Smooth muscle cell of the brain vasculature (primary cell): ENCODE data around the gene TMEM184A.

ENCODE experiments used
- DNase-seq: peaks from one replicate; pipeline ENCODE4 v3.0.0-alpha.2; 2012; ENCODE audit warnings: low read depth, low spot score

The TMEM184A gene

DNA sequence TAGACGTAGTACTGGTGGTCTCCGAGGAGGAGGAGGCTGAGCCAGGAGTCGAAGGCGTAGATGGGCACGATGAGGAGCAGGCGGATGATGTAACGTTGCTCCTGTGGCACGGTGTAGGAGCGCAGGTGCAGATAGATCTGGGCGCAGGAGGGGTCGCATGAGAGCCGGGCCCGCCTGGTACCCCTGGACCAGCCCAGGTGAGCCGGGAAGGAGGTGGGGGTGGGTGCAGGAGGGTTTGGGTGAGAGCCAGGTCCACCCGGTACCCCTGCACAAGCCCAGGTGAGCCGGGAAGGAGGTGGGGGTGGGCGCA lies 5.2 kb downstream of the TMEM184A start:
- no peak for DNase-seq

- DNase-seq, result no peak
Observed at GRCh38 chr7:1550005-1550845, 5.8 kb downstream of the TMEM184A start.

DNA sequence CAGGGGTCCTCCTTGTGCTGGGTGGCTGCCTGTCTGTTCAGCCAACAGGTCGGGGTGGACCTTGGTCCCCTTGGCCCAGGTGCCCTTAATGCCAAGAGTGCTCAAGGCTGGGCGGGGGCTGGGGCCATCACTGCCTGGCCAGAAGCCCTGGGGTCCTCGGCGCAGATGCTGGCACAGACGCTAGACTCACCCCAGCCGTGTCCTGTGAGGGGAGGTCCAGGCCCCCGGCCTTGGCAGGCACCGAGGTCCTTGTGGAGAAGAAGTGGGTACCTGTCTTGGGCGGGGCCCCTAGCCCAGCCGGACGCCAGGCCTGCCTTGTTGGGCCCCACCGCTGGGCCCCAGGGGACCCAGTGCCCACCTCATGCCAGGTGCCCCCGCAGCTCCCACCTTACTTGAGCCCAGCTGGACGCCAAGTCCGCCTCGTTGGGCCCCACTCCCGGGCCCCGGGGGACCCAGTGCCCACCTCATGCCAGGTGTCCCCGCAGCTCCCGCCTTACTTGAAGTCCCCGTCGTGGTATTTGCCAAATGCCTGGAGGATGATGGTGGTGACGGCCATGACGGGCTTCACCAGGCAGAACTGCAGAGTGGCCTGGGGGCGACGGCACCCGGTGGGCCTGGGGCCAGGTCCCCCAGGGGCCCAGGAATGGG lies 6.5 kb downstream of the TMEM184A start:
- no peak for DNase-seq

DNA sequence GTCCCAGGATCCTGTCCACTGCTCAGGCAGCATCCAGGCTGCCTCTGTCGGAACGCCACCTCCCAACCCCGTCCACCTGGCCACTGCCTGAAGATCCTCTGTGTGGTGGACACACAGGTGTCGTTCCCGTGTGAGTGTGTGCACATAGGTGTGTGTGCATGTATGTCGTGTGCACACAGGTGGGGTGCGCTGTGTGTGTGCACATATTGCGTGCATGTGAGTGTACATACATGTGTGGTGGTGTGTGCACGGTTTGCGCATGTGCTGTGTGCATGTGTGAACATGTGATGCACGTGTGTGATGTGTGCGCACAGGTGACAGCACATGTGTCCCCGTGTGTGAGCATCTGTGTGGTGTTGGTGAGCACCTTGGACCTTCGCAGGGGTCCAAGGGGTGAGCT lies 7.1 kb downstream of the TMEM184A start:
- DNase-seq, result no peak

GRCh38 chr7:1548438-1548831 lies 7.6 kb downstream of the TMEM184A start:
- no peak for DNase-seq

- DNase-seq, result no peak
Observed at GRCh38 chr7:1547777-1548437, 8.1 kb downstream of the TMEM184A start.

DNA sequence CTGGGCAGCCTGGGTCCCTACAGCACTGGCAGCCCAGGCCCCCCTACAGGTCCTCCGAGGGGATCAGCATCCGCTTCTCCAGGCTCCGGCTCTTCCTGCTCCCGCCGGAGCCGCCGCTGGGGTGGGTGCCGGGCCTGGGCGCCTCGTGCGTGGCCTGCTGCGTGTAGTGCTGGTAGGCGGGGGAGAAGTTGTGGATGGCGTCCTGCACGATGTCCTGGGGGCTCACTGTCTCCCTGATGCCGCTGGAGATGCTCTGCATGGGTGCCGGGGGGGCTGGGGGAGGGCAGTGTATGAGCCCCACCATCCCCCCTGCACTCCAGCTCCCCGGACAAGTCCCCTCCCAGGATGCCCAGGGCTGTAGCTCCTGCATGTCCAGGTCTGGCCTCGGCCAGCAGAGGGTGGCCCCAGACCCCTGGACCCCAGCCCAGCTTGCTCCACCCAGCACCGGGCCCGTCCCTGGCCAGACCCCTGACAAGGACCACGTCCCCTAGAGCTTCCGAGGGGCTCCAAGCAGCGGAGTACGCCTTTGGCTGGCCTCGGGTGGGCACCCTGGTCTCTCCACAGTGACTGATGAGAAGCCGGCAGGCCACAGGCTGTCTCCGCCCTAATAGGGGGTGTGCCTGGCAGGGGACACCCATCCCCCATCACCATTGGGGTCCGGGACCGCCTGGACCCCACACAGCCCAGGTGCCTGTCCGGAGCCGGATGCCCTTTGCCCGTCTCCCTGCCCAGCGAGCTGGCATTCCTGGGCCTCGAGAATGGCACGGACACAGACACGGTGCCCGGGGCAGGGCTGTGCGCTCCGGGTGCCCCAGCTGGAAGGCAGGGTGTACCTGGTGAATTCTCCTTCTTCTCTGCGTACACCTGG lies 8.9 kb downstream of the TMEM184A start:
- no peak for DNase-seq

- DNase-seq, result no peak
Observed at GRCh38 chr7:1546274-1546908, 9.6 kb downstream of the TMEM184A start.

GRCh38 chr7:1545417-1546246 lies 10.4 kb downstream of the TMEM184A start:
- no peak for DNase-seq

- no peak for DNase-seq
Observed at GRCh38 chr7:1544896-1545416, 11.0 kb downstream of the TMEM184A start.

DNA sequence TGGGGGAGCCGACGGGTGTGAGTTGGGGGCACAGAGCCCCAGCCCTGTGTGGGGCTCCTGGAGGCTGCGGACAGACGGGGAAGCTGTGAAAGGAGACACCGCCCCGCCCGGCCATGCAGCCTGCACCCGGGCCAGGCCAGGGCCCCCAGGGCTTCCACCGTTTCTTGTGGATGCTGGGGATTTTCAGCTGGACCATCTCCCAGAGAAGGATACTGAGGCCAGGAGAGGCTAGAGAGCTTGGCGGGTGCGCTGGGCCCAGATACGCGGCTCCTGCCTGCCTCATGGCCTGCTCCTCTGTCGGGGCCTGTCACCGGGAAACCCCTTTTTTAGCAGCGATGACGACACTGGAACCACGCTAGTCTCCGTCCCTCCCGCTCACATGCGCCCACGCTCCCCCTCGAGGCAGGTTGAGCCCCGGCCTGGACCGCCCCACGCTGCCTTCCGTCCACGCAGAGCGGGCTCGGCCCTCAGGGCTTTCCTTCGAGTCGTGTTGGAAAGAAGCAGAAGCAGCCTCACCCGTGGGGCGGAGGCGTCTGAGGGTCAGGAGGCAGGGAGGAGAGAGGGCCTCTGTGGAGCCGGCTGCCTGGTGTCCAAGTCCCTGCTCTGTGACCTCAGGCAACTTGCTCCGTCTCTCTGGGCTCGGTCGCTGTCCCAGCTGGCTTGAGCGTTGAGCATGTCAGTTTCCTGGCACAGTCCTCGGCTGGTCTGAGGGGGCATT lies 11.7 kb downstream of the TMEM184A start:
- DNase-seq, result no peak

DNA sequence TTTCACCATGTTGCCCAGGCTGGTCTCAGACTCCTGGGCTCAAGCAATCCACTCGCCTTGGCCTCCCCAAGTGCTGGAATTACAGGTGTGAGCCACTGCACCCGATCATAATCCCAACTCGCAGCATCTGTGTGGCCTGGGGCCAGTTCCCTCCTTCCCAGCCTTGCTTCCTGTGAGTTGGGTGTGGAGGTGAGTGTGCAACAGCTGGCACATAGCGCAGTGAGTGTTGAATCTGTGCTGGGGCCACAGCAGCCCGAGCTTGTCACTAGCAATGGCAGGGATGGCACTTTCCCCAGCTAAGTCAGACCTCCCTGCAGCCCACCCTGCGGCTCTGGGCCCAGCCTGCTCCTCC lies 12.2 kb downstream of the TMEM184A start:
- DNase-seq, result no peak

- no peak for DNase-seq
Observed at GRCh38 chr7:1542841-1543747, 12.9 kb downstream of the TMEM184A start.

DNA sequence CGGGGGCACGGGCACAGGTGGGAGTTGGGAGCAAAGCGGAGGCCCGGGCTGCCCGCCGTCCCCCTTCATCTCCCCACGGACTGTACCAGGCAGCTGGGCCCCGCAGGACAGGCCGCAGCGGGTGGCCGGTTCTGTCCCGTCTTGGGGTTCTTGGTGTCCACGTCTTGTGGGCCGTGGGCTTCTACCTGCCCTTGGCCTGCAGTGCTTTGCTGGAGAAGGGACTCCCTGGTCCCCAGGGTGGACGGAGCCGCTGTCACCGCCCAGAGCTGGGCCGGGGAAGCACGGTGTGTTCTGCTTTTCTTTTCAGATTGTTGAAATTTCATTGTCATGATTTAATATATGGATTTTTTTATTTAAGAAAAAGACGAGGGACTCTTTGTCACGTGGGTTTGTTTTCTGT lies 13.7 kb downstream of the TMEM184A start:
- DNase-seq, result no peak

DNA sequence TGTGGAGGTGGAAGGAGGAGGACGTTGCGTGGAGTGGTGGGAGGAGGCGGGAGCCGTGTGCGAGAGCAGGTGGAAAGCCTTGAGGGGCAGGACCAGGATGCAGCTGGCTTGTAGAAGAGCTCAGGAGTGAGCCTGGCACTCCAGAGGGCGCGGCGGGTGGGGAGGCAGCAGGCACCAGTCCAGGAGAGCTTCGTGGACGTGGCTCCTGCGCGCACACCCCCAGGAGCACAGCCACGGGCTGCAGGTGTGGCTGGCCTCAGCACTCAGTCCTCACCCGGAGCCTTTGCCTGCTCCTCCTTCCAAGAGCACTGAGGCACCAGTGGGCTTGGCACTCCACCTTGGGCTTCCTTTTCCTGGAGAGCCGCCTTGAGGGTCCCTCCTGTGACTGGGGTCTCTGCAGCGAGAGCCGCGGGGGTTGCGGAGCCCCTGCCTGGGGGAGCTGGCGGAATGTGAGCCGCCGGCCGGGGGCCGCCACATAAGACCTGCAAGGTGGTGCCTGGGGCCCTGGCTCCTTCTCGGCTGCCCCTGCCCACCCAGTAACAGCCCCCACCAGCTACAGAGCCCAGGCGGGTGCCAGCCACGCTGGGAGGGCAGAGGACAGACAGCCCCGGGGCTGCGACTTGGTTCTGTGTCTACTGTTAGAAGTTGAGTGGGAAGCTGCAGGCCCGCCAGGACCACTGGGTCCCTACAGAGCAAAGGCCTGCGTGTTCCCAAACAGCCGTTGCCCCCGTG lies 14.4 kb downstream of the TMEM184A start:
- DNase-seq, result no peak

DNA sequence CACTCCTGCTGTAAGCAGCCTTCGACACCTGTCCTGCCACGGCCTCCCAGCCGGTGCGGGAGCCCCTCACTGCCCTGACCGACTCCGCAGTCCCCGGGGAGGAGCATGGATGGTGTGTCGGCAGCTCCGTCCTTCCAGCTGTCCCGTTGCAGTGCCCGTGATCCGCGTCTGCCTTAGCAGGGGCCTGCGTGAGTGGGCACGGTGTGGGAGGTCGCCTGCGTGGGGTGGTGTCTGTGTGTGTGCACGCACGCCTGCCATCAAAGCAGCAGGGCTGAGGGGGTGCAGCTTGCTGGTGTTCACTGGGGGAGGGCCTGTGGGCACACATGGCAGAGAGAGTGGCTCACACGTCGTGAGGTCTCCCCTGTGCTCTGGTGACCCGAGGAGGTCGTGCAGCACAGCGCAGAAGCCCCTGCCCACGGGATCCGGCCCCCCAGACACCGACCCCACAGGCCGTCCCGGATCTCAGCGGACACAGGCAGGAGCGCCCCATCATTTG lies 15.2 kb downstream of the TMEM184A start:
- DNase-seq, result no peak

GRCh38 chr7:1539882-1540775 lies 15.9 kb downstream of the TMEM184A start:
- DNase-seq, result no peak
